ENCODE measurements around the gene NSD1. TPM values are rescaled to one million over a fixed set of nuclear protein-coding genes. Genes with fewer than 3 reads are reported as not detected.

NSD1 gene
- total RNA-seq, 1 experiment from 2014 or later, result 58.8 TPM

GRCh38 chr5:177124486-177124991 lies 9.0 kb upstream of the NSD1 start:
- no peak for TF ChIP-seq JUND (IDR thresholded peaks at IDR 0.05)
- TF ChIP-seq CTCF (IDR thresholded peaks at IDR 0.05 in 2 of 3, conservative IDR thresholded peaks at IDR 0.05 in 1 of 3; ENCODE audit: borderline replicate concordance in 1 of 3, insufficient read depth in 1 of 3, low read depth in 2 of 3, low read length in 2 of 3), result no peak
- no peak for TF ChIP-seq CBX3 (IDR thresholded peaks at IDR 0.05; ENCODE audit: low read depth)
- TF ChIP-seq ATF3 (IDR thresholded peaks at IDR 0.05), result no peak
- TF ChIP-seq SRF (IDR thresholded peaks at IDR 0.05; ENCODE audit: low read depth), result no peak
- TF ChIP-seq YY1 (IDR thresholded peaks at IDR 0.05; ENCODE audit: extremely low read depth, insufficient replicate concordance, low read depth, low read length), result no peak
- TF ChIP-seq SP1 (IDR thresholded peaks at IDR 0.05; ENCODE audit: low read depth), result no peak
- TF ChIP-seq, protein P1, sequence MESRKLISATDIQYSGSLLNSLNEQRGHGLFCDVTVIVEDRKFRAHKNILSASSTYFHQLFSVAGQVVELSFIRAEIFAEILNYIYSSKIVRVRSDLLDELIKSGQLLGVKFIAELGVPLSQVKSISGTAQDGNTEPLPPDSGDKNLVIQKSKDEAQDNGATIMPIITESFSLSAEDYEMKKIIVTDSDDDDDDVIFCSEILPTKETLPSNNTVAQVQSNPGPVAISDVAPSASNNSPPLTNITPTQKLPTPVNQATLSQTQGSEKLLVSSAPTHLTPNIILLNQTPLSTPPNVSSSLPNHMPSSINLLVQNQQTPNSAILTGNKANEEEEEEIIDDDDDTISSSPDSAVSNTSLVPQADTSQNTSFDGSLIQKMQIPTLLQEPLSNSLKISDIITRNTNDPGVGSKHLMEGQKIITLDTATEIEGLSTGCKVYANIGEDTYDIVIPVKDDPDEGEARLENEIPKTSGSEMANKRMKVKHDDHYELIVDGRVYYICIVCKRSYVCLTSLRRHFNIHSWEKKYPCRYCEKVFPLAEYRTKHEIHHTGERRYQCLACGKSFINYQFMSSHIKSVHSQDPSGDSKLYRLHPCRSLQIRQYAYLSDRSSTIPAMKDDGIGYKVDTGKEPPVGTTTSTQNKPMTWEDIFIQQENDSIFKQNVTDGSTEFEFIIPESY (IDR thresholded peaks at IDR 0.05; ENCODE audit: extremely low read depth, insufficient replicate concordance, low read length), result no peak
- peak overlapping the region; percentile 2; the same call in 1 of the 2 replicates for H3K4me2 ChIP-seq (ENCODE audit: low read length)
- peak; percentile 97 for ATAC-seq
- peak overlapping the region; percentile 79 for H2AFZ ChIP-seq (ENCODE audit: low read depth, low read length, poor library complexity, severe bottlenecking)
- intact Hi-C loops (cut with micrococcal nuclease), result no loop called here
- no peaks in the 10 kb centered on the region for H4K20me1 ChIP-seq (ENCODE audit: insufficient read depth)
- peak; percentile 34 for DNase-seq (ENCODE audit: low read depth, low spot score)
- H3K9me3 ChIP-seq (ENCODE audit: control insufficient read depth in 1 of 2, insufficient read depth in 1 of 2, low read depth in 1 of 2, low read length in 2 of 2), result no peaks in the 10 kb centered on the region
- RAD21 ChIA-PET (ENCODE audit: low non-redundant PET in 1 of 2, low total read pairs in 2 of 2, uncharacterized antibody in 2 of 2, unreplicated experiment in 2 of 2), result no interaction called here
- peaks cover 4 to 18% of the 10 kb centered on the region in 2 experiments; a peak in 2 of 4 replicates for H3K4me1 ChIP-seq (ENCODE audit: control insufficient read depth in 1 of 2, insufficient read depth in 2 of 2, low read length in 2 of 2)
- no peaks in the 10 kb centered on the region for H3K9me2 ChIP-seq (ENCODE audit: insufficient read depth)
- BruUV-seq (replicated peaks), result no TSS peak
- POLR2A ChIA-PET, result interaction anchor here (0.6 to 0.7 kb wide), 2 partner anchors 16 to 177 kb away, joined by 3 read pairs; no protein-coding TSS in a partner anchor
- no peaks in the 10 kb centered on the region for H3K79me2 ChIP-seq (ENCODE audit: insufficient read depth, low read length)
- H3K4me3 ChIP-seq (replicated peaks in 1 of 2; ENCODE audit: low read depth in 1 of 2, low read length in 2 of 2), result no peak overlapping the region
- no peaks in the 10 kb centered on the region for H3K27me3 ChIP-seq (ENCODE audit: insufficient read depth, low read length)
- H3K9ac ChIP-seq (ENCODE audit: low read length), result no peak overlapping the region
- no peak overlapping the region for H3K27ac ChIP-seq (ENCODE audit: low read depth, low read length)
- CTCF ChIA-PET, result interaction anchor here (0.7 to 1.0 kb wide), 5 partner anchors 10 to 177 kb away, joined by 3 to 4 read pairs (median 3); partner anchors contain the start of gene FGFR4
- no peaks in the 10 kb centered on the region for H3K36me3 ChIP-seq (ENCODE audit: control insufficient read depth in 1 of 2, insufficient read depth in 2 of 2, low read length in 2 of 2)

Data from HCT116 (cell line).